GM23338 (cell line): ENCODE data around the gene KIAA1671. TPM values are rescaled to one million over a fixed set of nuclear protein-coding genes. Genes with fewer than 3 reads are reported as not detected.

ENCODE experiments used
- ATAC-seq: fragments of 200-7000 bp; cut with Tn5 transposase; 3 replicates; pipeline ENCODE4 v1.9.1; 2020
- DNase-seq: peaks from one replicate; pipeline ENCODE4 v3.0.0-alpha.2; 2015; ENCODE audit warnings: low spot score
- H2AFZ ChIP-seq: fragments of 200-600 bp; sonication (generic); 2 replicates; pipeline ENCODE4 v1.8.0; 2016; ENCODE audit warnings: antibody characterized with exemption, mild to moderate bottlenecking, moderate library complexity
- H3F3A ChIP-seq: fragments of 200-600 bp; sonication (generic); replicated peaks from 2 replicates; pipeline ENCODE4 v1.8.0; 2017; ENCODE audit warnings: antibody characterized with exemption, mixed run types, low read depth
- H3K27ac ChIP-seq: fragments of 200-600 bp; sonication (generic); 2 replicates; pipeline ENCODE4 v1.6.1; 2016; ENCODE audit warnings: low read depth
- H3K27me3 ChIP-seq: fragments of 200-600 bp; sonication (generic); 2 replicates; pipeline ENCODE4 v1.8.0; 2016; ENCODE audit warnings: mild to moderate bottlenecking, mixed run types, moderate library complexity; ENCODE audit not compliant: insufficient read depth
- H3K36me3 ChIP-seq: fragments of 200-600 bp; sonication (generic); 2 replicates; pipeline ENCODE4 v1.8.0; 2016; ENCODE audit warnings: mild to moderate bottlenecking; ENCODE audit not compliant: insufficient read depth
- H3K4me1 ChIP-seq: fragments of 200-600 bp; sonication (generic); 2 replicates; pipeline ENCODE4 v1.8.0; 2016; ENCODE audit warnings: mild to moderate bottlenecking, moderate library complexity; ENCODE audit not compliant: insufficient read depth
- H3K4me2 ChIP-seq: fragments of 200-600 bp; sonication (generic); 2 replicates; pipeline ENCODE4 v1.7.1; 2017; ENCODE audit warnings: mixed run types
- H3K4me3 ChIP-seq: fragments of 200-600 bp; sonication (generic); 2 replicates; pipeline ENCODE4 v1.6.1; 2016; ENCODE audit warnings: mixed run types
- H3K79me2 ChIP-seq: fragments of 200-600 bp; sonication (generic); replicated peaks from 2 replicates; pipeline ENCODE4 v1.8.0; 2017; ENCODE audit warnings: mild to moderate bottlenecking; ENCODE audit not compliant: insufficient read depth
- H3K9me2 ChIP-seq: fragments of 200-600 bp; sonication (generic); 2 replicates; pipeline ENCODE4 v1.8.0; 2017; ENCODE audit not compliant: insufficient read depth
- H4K20me1 ChIP-seq: fragments of 200-600 bp; sonication (generic); replicated peaks from 2 replicates; pipeline ENCODE4 v1.8.0; 2017; ENCODE audit warnings: mild to moderate bottlenecking; ENCODE audit not compliant: insufficient read depth
- H3K27ac Mint-ChIP-seq: 2 replicates; pipeline ENCODE4 v1.8.0; 2020; ENCODE audit warnings: inconsistent platforms, mild to moderate bottlenecking, moderate library complexity, mixed read lengths
- H3K27me3 Mint-ChIP-seq: 3 replicates; pipeline ENCODE4 v1.8.0; 2022; ENCODE audit warnings: low read depth, mild to moderate bottlenecking, moderate library complexity, mixed read lengths, inconsistent platforms; ENCODE audit not compliant: insufficient read depth, poor library complexity
- H3K36me3 Mint-ChIP-seq: 3 replicates; pipeline ENCODE4 v1.8.0; 2021; ENCODE audit warnings: low read depth, mild to moderate bottlenecking, inconsistent platforms, moderate library complexity, mixed read lengths
- H3K4me1 Mint-ChIP-seq: 3 replicates; pipeline ENCODE4 v1.8.0; 2020; ENCODE audit warnings: mild to moderate bottlenecking, inconsistent platforms, mixed read lengths
- H3K4me3 Mint-ChIP-seq: 3 replicates; pipeline ENCODE4 v1.8.0; 2021; ENCODE audit warnings: moderate library complexity, mild to moderate bottlenecking, inconsistent platforms, mixed read lengths
- H3K9me3 Mint-ChIP-seq: 3 replicates; pipeline ENCODE4 v1.8.0; 2020; ENCODE audit warnings: moderate library complexity, mild to moderate bottlenecking, inconsistent platforms, mixed read lengths
- CTCF ChIP-seq, 2 experiments: fragments of 200-600 bp in 1 of 2; sonication (generic) in 1 of 2; conservative IDR thresholded peaks; 2 replicates each; pipeline versions ENCODE4 v1.5.1 to v1.6.1; 2016 to 2017; ENCODE audit warnings: antibody characterized with exemption in 2 of 2, low read depth in 2 of 2, mild to moderate bottlenecking in 2 of 2, moderate library complexity in 1 of 2
- ETS1 ChIP-seq: IDR thresholded peaks from 2 replicates; pipeline ENCODE4 v1.6.1; 2016; ENCODE audit warnings: antibody characterized with exemption
- EZH2 ChIP-seq: fragments of 200-600 bp; sonication (generic); IDR thresholded peaks from one replicate; pipeline ENCODE4 v1.8.0; 2017; ENCODE audit warnings: antibody characterized with exemption, mild to moderate bottlenecking, low read depth; ENCODE audit not compliant: unreplicated experiment
- JUNB ChIP-seq: IDR thresholded peaks from one replicate; pipeline ENCODE4 v1.6.1; 2016; ENCODE audit warnings: antibody characterized with exemption; ENCODE audit not compliant: unreplicated experiment
- POLR2AphosphoS5 ChIP-seq: IDR thresholded peaks from 2 replicates; pipeline ENCODE4 v1.6.1; 2016; ENCODE audit warnings: antibody characterized with exemption, low read depth
- REST ChIP-seq: IDR thresholded peaks from one replicate; pipeline ENCODE4 v1.6.1; 2018; ENCODE audit warnings: antibody characterized with exemption; ENCODE audit not compliant: unreplicated experiment
- ZNF331 ChIP-seq: fragments of 250-450 bp; sonication (Bioruptor Pico); IDR thresholded peaks from 2 replicates; pipeline ENCODE4 v1.5.0; 2020; ENCODE audit warnings: low read depth, mild to moderate bottlenecking, moderate library complexity
- ZNF462 ChIP-seq: fragments of 250-450 bp; sonication (Bioruptor Pico); IDR thresholded peaks from 2 replicates; pipeline ENCODE4 v1.5.0; 2020; ENCODE audit warnings: mild to moderate bottlenecking, moderate library complexity
- polyA plus RNA-seq: library from polyadenylated mRNA; unstranded; fragments of >200 nt; fragmentation: Nextera tagmentation; extraction: Ambion mirVana; gene quantifications from 2 replicates; pipeline ENCODE4 v1.2.1, GENCODE V29; 2016
- total RNA-seq: library from RNA; depleted of rRNA; stranded (reverse); fragments of >200 nt; shearing (Covaris generic); gene quantifications from 2 replicates; pipeline ENCODE4 v1.2.3, GENCODE V29; 2014

Gene KIAA1671
- total and polyA plus RNA-seq, 2 experiments from 2014 or later = 6.1 to 27.2 TPM

- TF ChIP-seq REST = no peak
- no peak for TF ChIP-seq POLR2AphosphoS5
- no peak for TF ChIP-seq JUNB
- TF ChIP-seq EZH2 = no peak
- TF ChIP-seq ZNF331 (CRISPR knock-in tag) = no peak
Observed at GRCh38 chr22:25199731-25200520, 247.4 kb downstream of the KIAA1671 start, which contains the start of gene CRYBB3 (continued).

GRCh38 chr22:25200967-25201366 is 248.5 kb downstream of the KIAA1671 start:
- Histone ChIP-seq H3K9me2 (no peaks in the 10 kb centered on the region), H3K27ac (no peak overlapping the region), H3K79me2 (no peaks in the 10 kb centered on the region), H3K4me1 (no peaks in the 10 kb centered on the region), H3K27me3 (no peaks in the 10 kb centered on the region), H3K36me3 (no peaks in the 10 kb centered on the region; the same call in 1 of the 2 replicates), H4K20me1 (no peaks in the 10 kb centered on the region), H3F3A (no peaks in the 10 kb centered on the region), H3K4me2 (no peak overlapping the region), H3K4me3 (no peak overlapping the region), H2AFZ (no peak overlapping the region)
- Mint-ChIP-seq H3K27ac (no peak overlapping the region), H3K27me3 (peaks cover 6% of the 10 kb centered on the region), H3K9me3 (no peaks in the 10 kb centered on the region), H3K36me3 (no peaks in the 10 kb centered on the region; the same call in 2 of the 3 replicates), H3K4me1 (no peaks in the 10 kb centered on the region), H3K4me3 (no peak overlapping the region)
- DNase-seq (no peak), ATAC-seq (no peak)
- TF ChIP-seq JUNB (no peak), ETS1 (no peak), ZNF462 (CRISPR knock-in tag) (no peak), CTCF (conservative IDR thresholded peaks at IDR 0.05; ENCODE audit: low read depth in 2 of 2) (no peak)
